RWPE2 (cell line): ENCODE data around the gene CDC42BPA.
"Not testable (repeated sequence)": the region's sequence is repeated elsewhere in the genome, so short reads cannot be mapped to it uniquely, and the experiment has no call there.

ENCODE experiments used
- ATAC-seq: fragments of 200-7000 bp; cut with Tn5 transposase; 3 replicates; pipeline ENCODE4 v1.9.1; 2021; ENCODE audit warnings: low read depth
- DNase-seq: peaks from one replicate; pipeline ENCODE4 v3.0.0-alpha.2; 2020; ENCODE audit warnings: low spot score
- H3K27ac ChIP-seq: fragments of 450-650 bp; 2 replicates; pipeline ENCODE4 v1.5.1; 2017; ENCODE audit warnings: mild to moderate bottlenecking; ENCODE audit not compliant: poor library complexity, severe bottlenecking
- H3K27me3 ChIP-seq: fragments of 250-450 bp; sonication (Bioruptor Pico); 2 replicates; pipeline ENCODE4 v1.5.1; 2021; ENCODE audit warnings: mild to moderate bottlenecking, moderate library complexity; ENCODE audit not compliant: insufficient read depth, poor library complexity, severe bottlenecking
- H3K36me3 ChIP-seq: fragments of 250-450 bp; sonication (Bioruptor Pico); 2 replicates; pipeline ENCODE4 v1.5.1; 2020; ENCODE audit warnings: low read depth, mild to moderate bottlenecking, moderate library complexity
- H3K4me1 ChIP-seq: fragments of 250-450 bp; sonication (Bioruptor Pico); 2 replicates; pipeline ENCODE4 v1.5.1; 2021; ENCODE audit warnings: mild to moderate bottlenecking, moderate library complexity; ENCODE audit not compliant: insufficient read depth, poor library complexity, severe bottlenecking
- H3K4me3 ChIP-seq: fragments of 250-450 bp; sonication (Bioruptor Pico); 2 replicates; pipeline ENCODE4 v1.5.1; 2021; ENCODE audit warnings: mild to moderate bottlenecking, moderate library complexity; ENCODE audit not compliant: severe bottlenecking
- H3K9me3 ChIP-seq: fragments of 250-450 bp; sonication (Bioruptor Pico); 2 replicates; pipeline ENCODE4 v1.5.1; 2021; ENCODE audit warnings: mild to moderate bottlenecking, moderate library complexity; ENCODE audit not compliant: severe bottlenecking
- CTCF ChIP-seq: fragments of 450-650 bp; IDR thresholded peaks from one replicate; pipeline ENCODE4 v1.5.1; 2017; ENCODE audit warnings: mild to moderate bottlenecking, moderate library complexity; ENCODE audit not compliant: poor library complexity, severe bottlenecking

Gene CDC42BPA

DNA sequence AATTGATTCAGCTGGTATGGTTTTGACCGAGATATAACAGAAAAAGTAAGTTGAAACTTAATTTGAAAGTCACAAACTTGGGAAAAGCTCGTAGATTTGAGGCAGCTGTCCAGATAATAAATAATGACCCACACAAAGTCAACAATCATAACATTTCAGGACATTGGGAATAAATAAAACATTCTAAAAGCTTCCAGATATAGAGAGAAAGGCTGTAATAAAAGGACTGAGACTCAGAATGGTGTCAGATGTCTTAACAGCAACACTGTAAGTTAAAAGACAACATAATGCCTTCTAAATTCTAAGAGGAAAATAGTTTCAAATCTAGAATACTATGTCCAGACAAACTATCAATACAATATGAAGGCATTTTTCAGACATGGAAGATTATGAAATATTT lies 163.3 kb downstream of the CDC42BPA start:
- TF ChIP-seq CTCF, result no peak
- Histone ChIP-seq H3K4me1 (no peaks in the 10 kb centered on the region), H3K9me3 (no peaks in the 10 kb centered on the region), H3K27me3 (no peaks in the 10 kb centered on the region), H3K36me3 (no peaks in the 10 kb centered on the region), H3K27ac (no peak overlapping the region), H3K4me3 (no peak overlapping the region)
- ATAC-seq, result no peak
- DNase-seq, result no peak

GRCh38 chr1:227152525-227152924 lies 165.8 kb downstream of the CDC42BPA start:
- ATAC-seq, result no peak
- Histone ChIP-seq H3K27ac (no peak overlapping the region), H3K27me3 (no peaks in the 10 kb centered on the region), H3K4me3 (no peak overlapping the region), H3K9me3 (no peaks in the 10 kb centered on the region), H3K4me1 (no peaks in the 10 kb centered on the region), H3K36me3 (no peaks in the 10 kb centered on the region)
- TF ChIP-seq CTCF, result no peak
- no peak for DNase-seq

- no peak for ATAC-seq
- no peak for TF ChIP-seq CTCF
- Histone ChIP-seq H3K4me1 (no peaks in the 10 kb centered on the region), H3K36me3 (peaks cover 14% of the 10 kb centered on the region), H3K27ac (no peak overlapping the region), H3K9me3 (no peaks in the 10 kb centered on the region), H3K4me3 (no peak overlapping the region), H3K27me3 (no peaks in the 10 kb centered on the region)
- DNase-seq, result no peak
Measured at GRCh38 chr1:227140376-227140775, 177.9 kb downstream of the CDC42BPA start.

- ATAC-seq (no peak), DNase-seq (no peak)
- Histone ChIP-seq H3K4me1 (no peaks in the 10 kb centered on the region), H3K27ac (no peak overlapping the region), H3K36me3 (peaks cover 7% of the 10 kb centered on the region; the same call in 1 of the 2 replicates), H3K4me3 (no peak overlapping the region), H3K9me3 (no peaks in the 10 kb centered on the region), H3K27me3 (no peaks in the 10 kb centered on the region)
- no peak for TF ChIP-seq CTCF
Measured at GRCh38 chr1:227136210-227136820, 182.0 kb downstream of the CDC42BPA start.

- Histone ChIP-seq H3K27me3 (no peaks in the 10 kb centered on the region), H3K4me3 (no peak overlapping the region), H3K4me1 (no peaks in the 10 kb centered on the region), H3K27ac (no peak overlapping the region), H3K36me3 (peaks cover 7% of the 10 kb centered on the region; the same call in 1 of the 2 replicates), H3K9me3 (no peaks in the 10 kb centered on the region)
- DNase-seq (no peak), ATAC-seq (no peak)
- TF ChIP-seq CTCF, result no peak
Measured at GRCh38 chr1:227134686-227135314, 183.5 kb downstream of the CDC42BPA start.

- H3K36me3 ChIP-seq, H3K4me1 ChIP-seq, H3K9me3 ChIP-seq, H3K4me3 ChIP-seq, DNase-seq, H3K27me3 ChIP-seq, ATAC-seq, H3K27ac ChIP-seq: not testable (repeated sequence)
Measured at GRCh38 chr1:227132695-227133094, 185.6 kb downstream of the CDC42BPA start.
